ENCODE measurements around the gene CALCOCO1.

CALCOCO1 gene

GRCh38 chr12:53752192-53752601, 24.9 kb upstream of the CALCOCO1 start:
- no peak for DNase-seq (ENCODE audit: low read depth in 2 of 2)

- DNase-seq (ENCODE audit: low read depth in 2 of 2): no peak
These were observed 24.3 kb upstream of the CALCOCO1 start, which contains the start of gene CISTR for GRCh38 chr12:53751336-53752191. Gene CISTR, minus strand, starts transcription at chr12:53751979.

GRCh38 chr12:53750812-53751335, 23.6 kb upstream of the CALCOCO1 start:
- DNase-seq (ENCODE audit: low read depth in 2 of 2): no peak

- no peak for DNase-seq (ENCODE audit: low read depth in 2 of 2)
These were observed 22.9 kb upstream of the CALCOCO1 start for GRCh38 chr12:53749986-53750811.

GRCh38 chr12:53748072-53748840, 21.0 kb upstream of the CALCOCO1 start:
- DNase-seq (ENCODE audit: low read depth in 2 of 2): no peak

GRCh38 chr12:53747095-53747494, 19.8 kb upstream of the CALCOCO1 start:
- DNase-seq (ENCODE audit: low read depth in 2 of 2): no peak

- DNase-seq (ENCODE audit: low read depth in 2 of 2): peak; percentile 75 to 89
These were observed 19.4 kb upstream of the CALCOCO1 start for GRCh38 chr12:53746592-53747092.

GRCh38 chr12:53744751-53745150, 17.5 kb upstream of the CALCOCO1 start:
- no peak for DNase-seq (ENCODE audit: low read depth in 2 of 2)

- no peak for DNase-seq (ENCODE audit: low read depth in 2 of 2)
These were observed 16.8 kb upstream of the CALCOCO1 start for GRCh38 chr12:53744130-53744441.

GRCh38 chr12:53743266-53744129, 16.2 kb upstream of the CALCOCO1 start:
- peak; percentile 26 to 46 for DNase-seq (ENCODE audit: low read depth in 2 of 2)

GRCh38 chr12:53740130-53740491, 12.9 kb upstream of the CALCOCO1 start:
- no peak for DNase-seq (ENCODE audit: low read depth in 2 of 2)

- DNase-seq (ENCODE audit: low read depth in 2 of 2): no peak
These were observed 12.2 kb upstream of the CALCOCO1 start for GRCh38 chr12:53739214-53740129.

GRCh38 chr12:53738406-53739213, 11.4 kb upstream of the CALCOCO1 start:
- DNase-seq (ENCODE audit: low read depth in 2 of 2): no peak

GRCh38 chr12:53737951-53738405, 10.7 kb upstream of the CALCOCO1 start:
- no peak for DNase-seq (ENCODE audit: low read depth in 2 of 2)

- DNase-seq (ENCODE audit: low read depth in 2 of 2): no peak
These were observed 10.0 kb upstream of the CALCOCO1 start for GRCh38 chr12:53737093-53737808.

GRCh38 chr12:53736592-53736991, 9.3 kb upstream of the CALCOCO1 start:
- DNase-seq (ENCODE audit: low read depth in 2 of 2): no peak

- DNase-seq (ENCODE audit: low read depth in 2 of 2): no peak
These were observed 8.3 kb upstream of the CALCOCO1 start for GRCh38 chr12:53735556-53735955.

- DNase-seq (ENCODE audit: low read depth in 2 of 2): no peak
These were observed 7.2 kb upstream of the CALCOCO1 start for GRCh38 chr12:53734425-53734824.
